Stimulated activated CD4-positive, alpha-beta T cell treated with anti-CD3 and anti-CD28 coated beads, Interleukin-15, amount 100 ng/mL, for 48 hours (primary cell): ENCODE measurements around the gene TNFAIP3.

Source experiments
- DNase-seq, 2 donors: peaks; one replicate each; pipeline ENCODE4 v3.0.0-alpha.2; 2020; ENCODE audit warnings: low read depth in 2 of 2

The TNFAIP3 gene

DNA sequence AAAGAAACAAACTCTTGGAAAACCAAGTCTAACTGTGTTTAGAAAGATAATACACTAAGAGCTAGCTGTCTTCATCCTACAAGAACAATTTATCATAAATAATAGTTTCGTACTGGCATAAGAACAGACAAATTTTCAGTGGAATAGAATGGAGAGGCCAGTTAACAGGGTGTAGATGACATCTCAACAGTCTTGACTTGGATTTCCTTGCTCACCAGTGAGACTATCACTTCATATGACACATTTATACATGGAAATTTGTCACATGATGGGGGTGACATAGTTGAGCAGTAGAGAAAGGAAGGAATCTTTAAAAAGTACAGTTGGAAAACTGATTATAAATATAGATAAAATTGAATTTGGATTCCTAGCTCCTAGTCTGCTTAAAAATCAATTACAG is 35.6 kb downstream of the TNFAIP3 start:
- no peak for DNase-seq

DNA sequence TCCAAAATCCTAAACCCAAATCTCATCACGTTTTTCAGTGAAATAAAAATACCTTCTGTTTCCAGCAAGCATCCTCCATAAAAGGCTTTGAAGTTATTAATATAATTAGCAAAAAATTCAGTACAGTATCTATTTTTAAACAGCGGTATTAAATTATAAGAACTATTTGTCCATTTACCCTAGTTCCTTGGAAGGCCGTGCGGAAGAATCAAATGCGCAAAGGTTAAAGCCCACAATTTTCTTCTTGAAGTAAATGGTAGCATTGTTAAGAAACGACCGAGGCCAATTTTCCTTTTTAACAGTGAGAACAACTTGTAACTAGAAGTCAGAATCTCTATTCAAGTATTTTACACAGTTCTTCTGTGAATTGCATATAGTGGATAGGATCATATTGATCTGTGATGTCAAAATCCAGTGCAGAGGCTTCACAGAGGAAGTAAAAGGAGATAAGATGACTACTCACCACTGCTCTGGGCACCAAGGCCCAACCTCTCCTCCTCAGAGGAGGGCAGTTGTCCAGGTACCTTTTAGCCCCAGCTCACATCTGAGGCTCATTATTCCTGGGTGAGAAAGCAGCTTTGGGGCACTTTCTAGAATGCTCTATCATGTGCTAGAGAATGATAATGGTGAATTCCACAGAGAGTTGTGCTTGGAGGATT is 36.3 kb downstream of the TNFAIP3 start:
- DNase-seq, result no peak

DNA sequence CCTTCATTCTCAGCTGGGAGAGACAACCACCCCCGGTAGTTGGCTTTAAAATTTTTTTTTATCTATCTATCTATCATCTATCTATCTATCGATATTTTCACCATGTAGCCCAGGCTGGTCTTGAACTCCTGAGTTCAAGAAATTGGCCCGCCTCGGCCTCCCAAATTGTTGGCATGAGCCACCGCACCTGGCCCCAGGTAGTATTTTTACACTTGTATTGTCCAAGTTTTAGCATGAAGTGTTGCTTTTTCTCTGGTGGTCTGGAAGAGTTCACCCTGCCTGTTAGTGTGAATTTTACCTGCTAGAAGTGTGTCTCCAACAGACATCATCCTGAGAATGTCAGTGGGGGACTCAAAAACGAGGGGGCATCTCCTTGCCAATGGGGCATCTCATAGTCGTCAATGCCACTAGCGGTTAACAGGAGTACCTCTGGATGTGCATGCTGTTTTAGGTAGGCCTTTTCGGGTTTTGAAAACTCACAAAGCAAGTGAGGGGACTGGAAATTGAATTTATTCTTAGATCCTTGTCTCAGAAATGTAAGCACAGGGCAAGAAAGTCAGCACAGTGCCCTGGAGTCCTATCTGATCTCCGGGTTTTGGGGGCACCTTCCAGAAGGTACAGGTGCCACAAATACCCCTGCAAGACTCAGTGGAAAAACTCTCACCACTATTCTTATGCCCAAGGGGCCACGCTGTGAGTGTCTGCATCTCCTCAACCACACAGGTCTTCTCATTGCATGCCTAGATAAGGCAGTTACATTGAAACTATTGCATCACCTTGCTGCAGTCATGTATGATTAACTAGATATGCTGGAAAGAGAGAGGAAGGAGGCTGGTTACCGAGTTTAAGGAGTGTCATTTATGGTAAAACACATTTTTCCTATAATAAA is 37.1 kb downstream of the TNFAIP3 start:
- peak; percentile 45 to 54 for DNase-seq

GRCh38 chr6:137904822-137905617 is 38.0 kb downstream of the TNFAIP3 start:
- peak; percentile 78 to 83 for DNase-seq

DNA sequence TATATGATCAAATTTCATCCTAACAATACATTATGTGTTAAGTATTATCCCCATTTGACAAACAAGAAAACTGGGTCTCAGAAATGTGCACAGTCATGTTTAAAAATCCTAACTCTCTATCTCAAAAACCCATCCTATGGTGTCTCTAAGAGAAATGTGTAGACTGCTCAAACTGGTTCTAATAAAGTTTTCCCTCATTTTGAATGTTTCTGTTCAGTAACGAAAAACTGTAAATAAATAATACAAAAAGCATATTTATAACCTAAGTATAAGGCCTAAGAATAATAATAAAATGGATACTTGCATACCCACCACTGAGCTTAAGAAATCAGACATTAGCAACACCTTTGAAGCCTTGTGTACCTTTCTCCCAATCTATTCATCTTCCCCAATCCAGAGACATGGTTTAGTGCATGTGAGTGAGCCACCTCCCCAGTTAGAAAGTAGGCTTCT is 39.0 kb downstream of the TNFAIP3 start:
- no peak for DNase-seq

GRCh38 chr6:137907170-137907569 is 40.1 kb downstream of the TNFAIP3 start:
- no peak for DNase-seq

GRCh38 chr6:137909533-137909932 is 42.5 kb downstream of the TNFAIP3 start:
- no peak for DNase-seq

DNA sequence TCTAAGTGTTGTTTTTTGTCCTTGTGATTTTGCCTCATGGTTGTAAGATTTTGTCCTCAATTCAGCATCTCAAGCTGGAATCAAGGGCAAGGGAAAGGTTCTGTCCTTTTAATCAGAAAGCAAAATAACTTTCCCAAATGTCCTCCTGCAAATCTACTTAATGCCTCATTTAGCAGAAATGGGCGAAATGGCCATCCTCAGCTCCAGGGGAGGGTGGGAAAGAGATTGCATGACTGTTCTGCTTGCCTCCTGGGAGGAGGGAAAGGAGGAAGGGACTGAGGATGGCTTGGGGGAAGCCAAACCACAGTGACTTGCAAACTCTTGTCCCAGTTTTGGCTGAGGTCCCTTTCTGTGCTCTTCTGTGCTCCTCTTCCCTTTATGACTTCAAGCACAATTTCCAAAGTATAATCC is 43.4 kb downstream of the TNFAIP3 start:
- no peak for DNase-seq

DNA sequence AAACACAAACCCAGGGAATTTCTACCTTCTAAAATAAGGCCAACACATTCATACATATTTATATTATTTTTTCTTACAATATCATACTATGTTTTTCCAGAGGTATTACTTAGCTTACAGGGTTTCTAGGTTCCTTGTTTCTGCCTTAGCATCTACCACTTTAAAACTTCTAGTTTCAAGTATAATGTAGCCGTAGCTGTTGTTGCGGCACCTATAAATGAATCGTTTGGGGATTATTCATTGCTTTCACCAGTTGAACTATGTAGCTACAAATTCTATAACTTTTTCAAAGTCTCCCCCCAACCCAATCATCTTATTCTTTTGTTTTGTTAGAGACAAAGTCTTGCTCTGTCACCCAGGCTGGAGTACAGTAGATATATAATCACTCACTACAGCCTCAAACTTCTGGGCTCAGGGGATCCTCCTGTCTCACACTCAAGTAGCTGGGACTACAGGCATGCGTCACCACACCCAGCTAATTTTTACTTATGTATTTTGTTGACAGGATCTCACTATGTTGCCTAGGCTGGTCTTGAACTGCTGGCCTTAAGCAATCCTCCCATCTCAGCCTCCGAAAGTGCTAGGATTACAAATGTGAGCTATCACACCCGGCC is 43.9 kb downstream of the TNFAIP3 start:
- DNase-seq, result no peak

DNA sequence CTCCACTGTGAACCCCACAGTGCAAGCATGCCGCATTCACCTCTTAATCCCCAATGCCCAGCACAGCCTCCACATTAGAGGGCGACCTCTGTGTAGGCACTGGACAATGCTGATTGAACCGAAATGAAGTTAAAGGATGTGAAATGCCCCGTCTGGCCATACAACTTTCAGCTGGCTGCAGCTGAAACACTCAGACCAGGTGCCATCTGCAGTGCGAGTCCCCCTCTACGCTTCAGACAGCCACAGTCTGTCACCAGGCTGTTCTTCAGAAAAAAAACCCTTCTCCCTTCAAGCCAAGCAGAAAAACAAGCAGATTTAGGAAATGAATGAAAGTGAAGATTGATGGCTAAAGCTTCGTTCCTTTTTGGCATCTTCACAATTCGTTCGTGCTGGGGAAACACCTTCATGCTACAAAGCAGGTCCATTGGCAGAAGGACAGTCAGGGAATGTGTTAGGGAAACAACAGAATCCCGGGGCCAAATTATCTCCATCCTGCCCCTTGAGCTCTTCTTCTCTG is 44.7 kb downstream of the TNFAIP3 start:
- no peak for DNase-seq

- no peak for DNase-seq
Observed at GRCh38 chr6:137912813-137913212, 45.8 kb downstream of the TNFAIP3 start.

DNA sequence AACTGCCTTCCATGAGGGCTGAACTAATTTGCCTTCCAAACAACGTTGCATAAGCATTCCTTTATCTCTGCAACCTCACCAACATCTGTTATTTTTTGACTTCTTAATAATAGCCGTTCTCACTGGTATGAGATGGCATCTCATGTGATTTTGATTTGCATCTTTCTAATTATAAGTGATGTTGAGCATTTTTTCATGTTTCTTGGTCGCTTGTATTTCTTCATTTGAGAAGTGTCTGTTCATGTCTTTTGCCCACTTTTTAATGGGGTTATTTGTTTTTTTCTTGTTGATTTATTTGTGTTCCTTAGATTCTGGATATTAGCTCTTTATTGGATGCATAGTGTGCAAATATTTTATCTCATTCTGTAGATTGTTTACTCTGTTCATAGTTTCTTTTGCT is 46.4 kb downstream of the TNFAIP3 start:
- DNase-seq, result no peak

GRCh38 chr6:137913996-137914529 is 47.0 kb downstream of the TNFAIP3 start:
- DNase-seq, result no peak

GRCh38 chr6:137914530-137915193 is 47.6 kb downstream of the TNFAIP3 start:
- DNase-seq, result no peak

DNA sequence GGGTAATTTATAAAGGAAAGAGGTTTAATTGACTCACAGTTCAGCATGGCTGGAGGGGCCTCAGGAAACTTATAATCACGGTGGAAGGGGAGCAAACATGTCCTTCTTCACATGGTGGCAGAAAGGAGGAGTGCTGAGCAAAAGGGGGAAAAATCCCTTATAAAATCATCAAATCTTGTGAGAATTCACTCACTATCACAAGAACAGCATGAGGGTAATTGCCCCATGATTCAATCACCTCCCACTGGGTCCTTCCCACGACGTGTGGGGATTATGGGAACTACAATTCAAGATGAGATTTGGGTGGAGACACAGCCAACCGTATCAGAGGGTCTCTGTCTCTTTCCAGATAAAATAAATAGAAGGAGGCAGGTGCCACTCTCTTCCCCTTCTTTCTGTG is 48.7 kb downstream of the TNFAIP3 start:
- no peak for DNase-seq

GRCh38 chr6:137917551-137918325 is 50.7 kb downstream of the TNFAIP3 start:
- DNase-seq, result no peak

GRCh38 chr6:137919502-137919823 is 52.4 kb downstream of the TNFAIP3 start:
- no peak for DNase-seq

GRCh38 chr6:137919837-137920730 is 53.0 kb downstream of the TNFAIP3 start:
- DNase-seq, result no peak

DNA sequence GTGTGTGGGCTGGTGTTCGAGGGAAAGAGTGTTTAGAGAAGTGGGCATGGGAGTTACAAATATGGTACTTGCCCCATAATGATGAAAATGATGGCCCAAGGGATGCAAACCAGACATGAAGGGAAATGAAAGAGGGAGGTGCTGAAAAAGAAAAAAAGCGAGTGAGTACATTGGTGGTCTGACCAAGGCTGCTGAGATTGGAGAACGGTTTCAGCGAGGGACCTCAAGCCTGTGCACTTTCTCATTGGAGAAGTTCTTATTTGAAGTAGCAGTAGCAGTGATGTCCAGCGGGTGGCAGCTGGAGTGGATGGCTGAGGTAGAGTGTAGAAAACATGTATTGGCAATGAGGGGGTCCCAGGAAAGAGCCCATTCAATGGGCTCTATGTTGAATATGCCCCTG is 54.8 kb downstream of the TNFAIP3 start:
- DNase-seq, result no peak
